DMS53 (cell line): Measurements from ENCODE around the gene IL6ST.

ENCODE experiments used
- DNase-seq: peaks from one replicate; lab custom pipeline; 2025; lab: John Stamatoyannopoulos, UW

Gene IL6ST

GRCh38 chr5:55896238-55896637, 98.5 kb downstream of the IL6ST start:
- DNase-seq, result no peak

- no peak for DNase-seq
Observed at GRCh38 chr5:55895346-55895745, 99.4 kb downstream of the IL6ST start.

GRCh38 chr5:55894135-55894534, 100.6 kb downstream of the IL6ST start:
- DNase-seq, result no peak

GRCh38 chr5:55892479-55892878, 102.3 kb downstream of the IL6ST start:
- DNase-seq, result no peak

- no peak for DNase-seq
Observed at GRCh38 chr5:55888205-55888604, 106.6 kb downstream of the IL6ST start.

- no peak for DNase-seq
Observed at GRCh38 chr5:55885359-55885758, 109.4 kb downstream of the IL6ST start.
